NCI-H1092 (cell line): ENCODE measurements around the gene ERV3-1.
"Not testable (repeated sequence)": the region's sequence is repeated elsewhere in the genome, so short reads cannot be mapped to it uniquely, and the experiment has no call there.

Source experiments
- DNase-seq: peaks from one replicate; lab custom pipeline; 2025; lab: John Stamatoyannopoulos, UW

ERV3-1 gene

DNA sequence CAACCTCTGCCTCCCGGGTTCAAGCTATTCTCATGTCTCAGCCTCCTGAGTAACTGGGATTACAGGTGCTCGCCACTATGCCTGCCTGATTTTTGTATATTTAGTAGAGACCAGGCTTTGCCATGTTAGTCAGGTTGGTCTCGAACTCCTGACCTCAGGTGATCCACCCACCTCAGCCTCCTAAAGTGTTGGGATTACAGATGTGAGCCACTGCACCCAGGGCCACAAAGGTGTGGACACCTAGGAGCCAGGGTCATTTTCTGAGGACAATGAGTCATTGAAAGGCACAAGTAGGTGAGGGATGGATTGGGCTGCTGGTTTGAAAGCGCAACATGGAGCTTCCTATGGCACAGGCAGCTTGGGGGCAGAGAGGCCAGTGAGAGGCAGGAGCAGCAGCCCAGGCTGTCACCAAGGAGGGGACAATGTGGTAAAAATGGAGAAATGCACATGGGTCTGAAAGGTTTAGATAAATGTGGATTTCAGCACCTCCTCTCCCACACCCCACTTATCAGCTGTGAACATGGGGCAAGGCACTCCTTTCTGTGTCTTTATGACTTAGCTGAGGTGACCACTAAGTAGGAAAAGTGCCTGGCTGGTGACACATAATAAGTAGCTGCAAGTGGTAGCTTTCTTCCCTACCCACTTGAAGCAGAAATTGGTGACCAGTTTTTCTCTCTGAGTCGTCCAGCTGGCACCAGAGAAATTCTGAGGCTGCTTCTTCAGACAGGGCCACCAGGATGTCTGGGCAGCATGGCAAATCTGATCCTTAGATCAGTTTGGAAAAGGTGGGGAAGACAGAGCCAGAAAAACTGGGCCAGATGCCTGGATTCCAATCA lies 61.6 kb downstream of the ERV3-1 start:
- not testable (repeated sequence) for DNase-seq
